Epidermal melanocyte (primary cell): ENCODE results near the gene TNRC18.

ENCODE experiments used
- DNase-seq: peaks from one replicate; pipeline ENCODE4 v3.0.0; 2011; ENCODE audit warnings: low spot score; ENCODE audit not compliant: insufficient read length

The TNRC18 gene

GRCh38 chr7:5428478-5429252, 5.0 kb upstream of the TNRC18 start:
- no peak for DNase-seq

GRCh38 chr7:5426226-5426475, 2.5 kb upstream of the TNRC18 start:
- DNase-seq, result no peak

- DNase-seq, result no peak
Measured at GRCh38 chr7:5425507-5426225, 2.0 kb upstream of the TNRC18 start.

GRCh38 chr7:5424749-5425506, 1.3 kb upstream of the TNRC18 start:
- DNase-seq, result no peak

- DNase-seq, result peak; percentile 83
Measured at GRCh38 chr7:5423976-5424748, 528 bp upstream of the TNRC18 start.

GRCh38 chr7:5422396-5423305, 983 bp downstream of the TNRC18 start:
- DNase-seq, result no peak

- DNase-seq, result no peak
Measured at GRCh38 chr7:5421714-5422395, 1.8 kb downstream of the TNRC18 start.

- DNase-seq, result no peak
Measured at GRCh38 chr7:5420881-5421713, 2.5 kb downstream of the TNRC18 start.

GRCh38 chr7:5420067-5420880, 3.4 kb downstream of the TNRC18 start:
- DNase-seq, result no peak

GRCh38 chr7:5419539-5420066, 4.0 kb downstream of the TNRC18 start:
- no peak for DNase-seq

GRCh38 chr7:5418285-5418582, 5.4 kb downstream of the TNRC18 start:
- DNase-seq, result no peak

- no peak for DNase-seq
Measured at GRCh38 chr7:5417106-5418071, 6.2 kb downstream of the TNRC18 start.

- no peak for DNase-seq
Measured at GRCh38 chr7:5414916-5415315, 8.7 kb downstream of the TNRC18 start.

- no peak for DNase-seq
Measured at GRCh38 chr7:5413449-5413786, 10.2 kb downstream of the TNRC18 start.

GRCh38 chr7:5408777-5409176, 14.9 kb downstream of the TNRC18 start:
- DNase-seq, result no peak

- DNase-seq, result no peak
Measured at GRCh38 chr7:5406957-5407945, 16.4 kb downstream of the TNRC18 start.
